Stomach (tissue), 9 donors: Measurements from ENCODE around the gene APCDD1. TPM values are rescaled to one million over a fixed set of nuclear protein-coding genes. Genes with fewer than 3 reads are reported as not detected.

Source experiments
- DNase-seq, 2 donors: peaks; one replicate each; pipeline versions ENCODE4 v3.0.0 to v3.0.0-alpha.2; 2013 to 2019
- H3K27ac ChIP-seq, 5 donors: fragments of 200-600 bp in 4 of 5; sonication (generic) in 4 of 5; one replicate each; pipeline ENCODE4 v1.5.1; 2013 to 2019; ENCODE audit warnings: mild to moderate bottlenecking in 1 of 5, moderate library complexity in 1 of 5
- H3K27me3 ChIP-seq, 3 donors: fragments of 200-600 bp; sonication (generic); one replicate each; pipeline ENCODE4 v1.5.1; 2017 to 2019; ENCODE audit warnings: mixed run types in 1 of 3
- H3K36me3 ChIP-seq, 4 donors: fragments of 200-600 bp; sonication (generic); 1 replicate in 3 of 4; 2 replicates in 1 of 4; pipeline ENCODE4 v1.5.1; 2016 to 2019
- H3K4me1 ChIP-seq, 4 donors: fragments of 200-600 bp; sonication (generic); one replicate each; pipeline ENCODE4 v1.5.1; 2016 to 2019
- H3K4me3 ChIP-seq, 4 donors: fragments of 200-600 bp; sonication (generic) in 3 of 4; one replicate each; pipeline ENCODE4 v1.5.1; 2016 to 2019; ENCODE audit warnings: mild to moderate bottlenecking in 1 of 4
- H3K9me3 ChIP-seq, 4 donors: fragments of 200-600 bp; sonication (generic); one replicate each; pipeline ENCODE4 v1.5.1; 2016 to 2019
- EP300 ChIP-seq: sonication (generic); formaldehyde crosslinking; IDR thresholded peaks from one replicate; pipeline ENCODE4 v1.6.1; 2017; ENCODE audit warnings: antibody characterized with exemption
- POLR2A ChIP-seq, 4 donors: fragments of 450-650 bp; IDR thresholded peaks; one replicate each; pipeline ENCODE4 v1.6.1; 2016; ENCODE audit warnings: antibody characterized with exemption in 4 of 4, control low read depth in 2 of 4, mild to moderate bottlenecking in 1 of 4, moderate library complexity in 1 of 4
- POLR2AphosphoS5 ChIP-seq, 3 donors: sonication (generic); formaldehyde crosslinking; IDR thresholded peaks; one replicate each; pipeline ENCODE4 v1.6.1; 2016; ENCODE audit warnings: antibody characterized with exemption in 3 of 3
- WGBS, 5 donors: extraction: QIAGEN DNeasy Blood & Tissue Kit in 3 of 5; methylation state at CpG; one replicate each; pipeline versions ENCODE4 v1.1.5 to v1.1.7; 2013 to 2018; 5-methylcytosine and 5-hydroxymethylcytosine counted together
- intact Hi-C: fragments of 100-400 bp; cut with DNase I; formaldehyde crosslinking; loops from one replicate; pipeline ENCODE4 v1.15.1; 2023; ENCODE audit warnings: low total_unique reads
- polyA plus RNA-seq, 3 donors: library from polyadenylated mRNA; stranded (reverse); fragments of 200-250 nt; gene quantifications; one replicate each; pipeline ENCODE4 v1.2.3, GENCODE V29; 2013
- total RNA-seq, 5 donors: library from RNA; depleted of rRNA; stranded (reverse); fragments of >200 nt; gene quantifications; one replicate each; pipeline versions ENCODE4 v1.1.0 to v1.2.3, GENCODE V29; 2014 to 2016
- TF ChIP-seq, protein P1 (sequence below), 7 experiments: fragments of 450-650 bp in 4 of 7; fragments of 200-600 bp in 3 of 7; sonication (generic) in 3 of 7; IDR thresholded peaks; one replicate each; pipeline ENCODE4 v1.5.1; 2016 to 2019; ENCODE audit warnings: antibody characterized with exemption in 7 of 7, control low read depth in 2 of 7, mild to moderate bottlenecking in 1 of 7
- donor health status: healthy with polysubstance abuse.
- donor health status: Bipolar disorder and iron deficiency.
- donor health status: healthy.

APCDD1 gene
- total and polyA plus RNA-seq, 8 donors: 11.0 to 142 (median 25.9) TPM

DNA sequence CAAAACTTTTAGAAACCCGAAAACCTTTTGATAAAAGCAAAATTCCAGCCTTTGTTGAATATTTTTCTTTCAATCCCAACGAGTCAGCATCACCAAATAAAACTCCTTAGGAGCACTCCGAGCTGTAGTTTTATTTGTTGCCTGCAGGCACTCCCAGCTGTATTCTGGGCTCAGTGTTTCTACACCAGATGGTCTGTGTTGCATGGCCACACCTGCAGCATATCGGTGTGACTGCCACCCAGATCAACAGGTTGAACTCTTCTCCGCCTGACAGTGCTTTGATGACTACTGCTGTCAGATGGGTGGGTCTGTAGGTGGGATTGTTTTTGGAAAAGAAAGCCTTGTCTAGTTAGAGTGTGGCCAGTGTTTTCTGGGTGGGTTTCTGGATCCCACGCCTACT lies 32.7 kb downstream of the APCDD1 start:
- H3K27me3 ChIP-seq: no peaks in the 10 kb centered on the region
- DNase-seq: no peak
- peaks cover 0 to 10% (median 1%) of the 10 kb centered on the region in 4 donors for H3K4me1 ChIP-seq
- WGBS, 5 donors: 79 to 91% (median 84%) methylated on average over 6 of the region's 6 CpGs
- H3K4me3 ChIP-seq: no peak overlapping the region
- no peak overlapping the region for H3K27ac ChIP-seq
- H3K36me3 ChIP-seq: peaks cover 18 to 67% (median 37%) of the 10 kb centered on the region in 4 donors
- intact Hi-C loops: no loop called here
- TF ChIP-seq POLR2AphosphoS5 (IDR thresholded peaks at IDR 0.05) (no peak), EP300 (no peak), POLR2A (IDR thresholded peaks at IDR 0.05) (no peak)
- TF ChIP-seq, protein P1, sequence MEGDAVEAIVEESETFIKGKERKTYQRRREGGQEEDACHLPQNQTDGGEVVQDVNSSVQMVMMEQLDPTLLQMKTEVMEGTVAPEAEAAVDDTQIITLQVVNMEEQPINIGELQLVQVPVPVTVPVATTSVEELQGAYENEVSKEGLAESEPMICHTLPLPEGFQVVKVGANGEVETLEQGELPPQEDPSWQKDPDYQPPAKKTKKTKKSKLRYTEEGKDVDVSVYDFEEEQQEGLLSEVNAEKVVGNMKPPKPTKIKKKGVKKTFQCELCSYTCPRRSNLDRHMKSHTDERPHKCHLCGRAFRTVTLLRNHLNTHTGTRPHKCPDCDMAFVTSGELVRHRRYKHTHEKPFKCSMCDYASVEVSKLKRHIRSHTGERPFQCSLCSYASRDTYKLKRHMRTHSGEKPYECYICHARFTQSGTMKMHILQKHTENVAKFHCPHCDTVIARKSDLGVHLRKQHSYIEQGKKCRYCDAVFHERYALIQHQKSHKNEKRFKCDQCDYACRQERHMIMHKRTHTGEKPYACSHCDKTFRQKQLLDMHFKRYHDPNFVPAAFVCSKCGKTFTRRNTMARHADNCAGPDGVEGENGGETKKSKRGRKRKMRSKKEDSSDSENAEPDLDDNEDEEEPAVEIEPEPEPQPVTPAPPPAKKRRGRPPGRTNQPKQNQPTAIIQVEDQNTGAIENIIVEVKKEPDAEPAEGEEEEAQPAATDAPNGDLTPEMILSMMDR (IDR thresholded peaks at IDR 0.05): no peak
- no peaks in the 10 kb centered on the region for H3K9me3 ChIP-seq

DNA sequence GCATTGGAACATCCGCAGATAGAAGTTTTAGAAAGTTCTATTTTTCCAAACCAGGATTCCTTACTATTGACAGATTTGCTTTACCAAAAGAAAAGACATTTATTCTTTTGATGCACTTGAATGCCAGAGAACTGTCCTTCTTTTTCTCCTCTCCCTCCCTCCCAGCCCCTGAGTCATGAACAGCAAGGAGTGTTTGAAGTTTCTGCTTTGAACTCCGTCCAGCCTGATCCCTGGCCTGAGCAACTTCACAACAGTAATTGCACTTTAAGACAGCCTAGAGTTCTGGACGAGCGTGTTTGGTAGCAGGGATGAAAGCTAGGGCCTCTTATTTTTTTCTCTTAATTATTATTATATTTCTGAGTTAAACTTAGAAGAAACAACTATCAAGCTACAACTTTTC lies 33.6 kb downstream of the APCDD1 start:
- TF ChIP-seq EP300: no peak
- TF ChIP-seq POLR2A (IDR thresholded peaks at IDR 0.05): no peak
- TF ChIP-seq, protein P1 (IDR thresholded peaks at IDR 0.05): no peak
- no peak for TF ChIP-seq POLR2AphosphoS5 (IDR thresholded peaks at IDR 0.05)
- intact Hi-C loops: no loop called here
- peaks cover 0 to 3% (median 1%) of the 10 kb centered on the region in 4 donors for H3K4me1 ChIP-seq
- H3K4me3 ChIP-seq: no peak overlapping the region
- 71 to 89% (median 74%) methylated on average over 4 of the region's 4 CpGs for WGBS, 5 donors
- no peaks in the 10 kb centered on the region for H3K27me3 ChIP-seq
- no peaks in the 10 kb centered on the region for H3K9me3 ChIP-seq
- peaks cover 18 to 61% (median 35%) of the 10 kb centered on the region in 4 donors for H3K36me3 ChIP-seq
- H3K27ac ChIP-seq: no peak overlapping the region
- peak in 1 of 2 donors; percentile 45 for DNase-seq

DNA sequence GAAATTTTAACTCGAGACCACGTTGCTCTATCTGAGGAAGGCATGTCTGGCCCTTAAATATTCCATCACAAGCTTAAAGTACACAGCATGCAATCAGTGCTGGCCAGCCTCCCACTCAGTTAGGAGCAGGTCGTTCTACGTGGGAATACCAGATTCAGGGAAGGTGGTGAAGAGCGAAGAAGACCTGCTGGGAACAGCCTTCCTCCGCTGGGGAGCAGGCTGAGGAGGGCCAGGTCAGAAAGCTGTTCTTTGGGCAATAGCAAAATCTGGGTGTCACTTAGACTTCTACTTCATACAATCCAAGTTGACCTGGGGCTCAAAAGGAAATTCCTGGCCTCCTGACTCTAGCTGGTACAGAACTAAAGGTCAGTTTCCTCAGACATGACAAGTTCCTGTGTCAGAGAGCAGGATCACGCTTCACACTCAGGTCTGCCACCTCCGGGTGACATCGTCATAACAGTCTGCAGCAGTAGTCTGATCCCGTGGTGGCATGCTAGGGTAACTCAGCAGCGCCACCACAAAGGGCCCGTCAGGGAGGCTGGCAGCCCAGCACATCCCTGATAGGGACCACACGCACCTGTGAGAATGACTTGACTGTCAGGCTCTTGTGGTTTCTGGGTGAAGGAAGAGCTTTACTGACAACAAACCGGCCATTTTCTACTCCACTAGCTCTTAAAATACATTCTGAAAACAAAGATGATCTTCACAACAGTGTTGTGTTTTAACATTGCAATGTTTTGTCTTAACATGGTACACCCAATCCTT lies 36.1 kb downstream of the APCDD1 start:
- 67 to 78% (median 72%) methylated on average over 13 to 14 of the region's 14 CpGs for WGBS, 5 donors
- DNase-seq: peak in 1 of 2 donors; percentile 72
- Histone ChIP-seq H3K4me3 (no peak overlapping the region), H3K4me1 (peaks cover 0 to 6% (median 0%) of the 10 kb centered on the region in 4 donors), H3K27ac (no peak overlapping the region), H3K36me3 (peaks cover 16 to 37% (median 29%) of the 10 kb centered on the region in 4 donors), H3K9me3 (no peaks in the 10 kb centered on the region), H3K27me3 (no peaks in the 10 kb centered on the region)
- no peak for TF ChIP-seq POLR2A (IDR thresholded peaks at IDR 0.05)
- TF ChIP-seq, protein P1 (IDR thresholded peaks at IDR 0.05): peak in 1 of 7 experiments; percentile 18
- intact Hi-C loops: no loop called here

DNA sequence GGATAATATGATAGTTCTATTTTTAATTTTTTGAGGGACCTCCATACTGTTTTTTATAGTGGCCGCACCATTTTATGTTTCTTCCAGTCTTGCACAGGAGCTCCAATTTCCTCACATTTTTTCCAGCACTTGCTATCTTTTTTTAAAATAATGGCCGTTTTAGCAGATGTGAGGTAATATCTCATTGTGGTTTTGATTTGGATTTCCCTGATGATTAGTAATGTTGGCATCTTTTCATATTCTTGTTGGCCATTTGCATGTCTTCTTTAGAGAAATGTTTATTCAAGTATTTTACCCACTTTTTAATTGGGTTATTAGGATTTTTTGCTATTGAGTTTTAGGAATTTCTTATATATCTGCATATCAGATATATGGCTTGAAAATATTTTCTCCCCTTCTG lies 41.5 kb downstream of the APCDD1 start:
- intact Hi-C loops: no loop called here
- Histone ChIP-seq H3K4me1 (peaks cover 0 to 6% (median 0%) of the 10 kb centered on the region in 4 donors), H3K36me3 (no peaks in the 10 kb centered on the region), H3K9me3 (no peaks in the 10 kb centered on the region), H3K4me3 (no peak overlapping the region), H3K27me3 (no peaks in the 10 kb centered on the region), H3K27ac (no peak overlapping the region)
- DNase-seq: no peak
- WGBS, 5 donors: 69 to 80% (median 71%) methylated on average over 2 of the region's 2 CpGs
- no peak for TF ChIP-seq POLR2A (IDR thresholded peaks at IDR 0.05)
- TF ChIP-seq POLR2AphosphoS5 (IDR thresholded peaks at IDR 0.05): no peak
- TF ChIP-seq, protein P1 (IDR thresholded peaks at IDR 0.05): no peak
- TF ChIP-seq EP300: no peak
